ENCODE measurements around the gene CHMP2A. TPM values are rescaled to one million over a fixed set of nuclear protein-coding genes. Genes with fewer than 3 reads are reported as not detected.

The CHMP2A gene
- total and polyA plus RNA-seq, 2 of the 13 experiments (the other 11 are each of a cell fraction or from before 2014, with no cell fraction given) = 49.7 to 55.0 TPM

GRCh38 chr19:58544591-58545285 lies 10.2 kb downstream of the CHMP2A start (continued):
- TF ChIP-seq AKNA (CRISPR knock-in tag; IDR thresholded peaks at IDR 0.05; ENCODE audit: borderline replicate concordance) (no peak), ZNF841 (CRISPR knock-in tag; IDR thresholded peaks at IDR 0.05; ENCODE audit: borderline replicate concordance) (no peak), MTERF4 (CRISPR knock-in tag; IDR thresholded peaks at IDR 0.05) (0 out of 2 replicates have a peak, but pooled peaks have one; percentile 18), CREM (IDR thresholded peaks at IDR 0.05) (no peak), CREM (CRISPR knock-in tag; IDR thresholded peaks at IDR 0.05) (no peak), TFE3 (CRISPR knock-in tag; IDR thresholded peaks at IDR 0.05) (no peak), MLLT10 (CRISPR knock-in tag; IDR thresholded peaks at IDR 0.05) (no peak), ZBTB33 (CRISPR knock-in tag; IDR thresholded peaks at IDR 0.05) (no peak), BORCS8-MEF2B (CRISPR knock-in tag; IDR thresholded peaks at IDR 0.05) (no peak), ZC3H13 (CRISPR knock-in tag; IDR thresholded peaks at IDR 0.05) (peak; percentile 30; the same call in 1 of the 2 replicates), ZFP91 (CRISPR knock-in tag; IDR thresholded peaks at IDR 0.05; ENCODE audit: borderline replicate concordance) (no peak), ZNF451 (CRISPR knock-in tag; IDR thresholded peaks at IDR 0.05) (no peak), RBFOX2 (IDR thresholded peaks at IDR 0.05; ENCODE audit: low read depth, low read length) (peak; percentile 67), CCDC6 (CRISPR knock-in tag; IDR thresholded peaks at IDR 0.05) (peak; percentile 60; the same call in 1 of the 2 replicates), SKIL (CRISPR knock-in tag; IDR thresholded peaks at IDR 0.05; ENCODE audit: borderline replicate concordance) (0 out of 2 replicates have a peak, but pooled peaks have one; percentile 6)
